Activated B cell treated with CpG ODN at 0.5 μM for 24 hours (primary cell): ENCODE results near the gene CCDC73. TPM values are rescaled to one million over a fixed set of nuclear protein-coding genes. Genes with fewer than 3 reads are reported as not detected.
"Not testable (repeated sequence)": the region's sequence is repeated elsewhere in the genome, so short reads cannot be mapped to it uniquely, and the experiment has no call there.

Experiments used
- ATAC-seq: fragments of 200-7000 bp; cut with Tn5 transposase; one replicate; pipeline ENCODE4 v1.10.0; 2021; ENCODE audit warnings: low read depth, mild to moderate bottlenecking, moderate library complexity
- CTCF ChIA-PET: fragments of 350-600 bp; sonication (Branson Sonifier 250); formaldehyde crosslinking; loops from one replicate; lab custom pipeline; 2021; ENCODE audit warnings: antibody characterized with exemption; lab: Charles Lee
- POLR2A ChIA-PET: fragments of 350-600 bp; sonication (Branson Sonifier 250); formaldehyde crosslinking; loops from one replicate; lab custom pipeline; 2021; ENCODE audit warnings: antibody characterized with exemption; lab: Charles Lee
- DNase-seq: peaks from one replicate; pipeline ENCODE4 v3.0.0; 2022
- H3K27ac Mint-ChIP-seq: one replicate; pipeline ENCODE4 v1.8.0; 2020; ENCODE audit warnings: mixed read lengths
- H3K27me3 Mint-ChIP-seq: one replicate; pipeline ENCODE4 v1.8.0; 2021; ENCODE audit warnings: mixed read lengths
- H3K36me3 Mint-ChIP-seq: one replicate; pipeline ENCODE4 v1.8.0; 2021; ENCODE audit warnings: low read depth, mixed read lengths
- H3K4me1 Mint-ChIP-seq: one replicate; pipeline ENCODE4 v1.8.0; 2021; ENCODE audit warnings: mixed read lengths
- H3K4me3 Mint-ChIP-seq: one replicate; pipeline ENCODE4 v1.8.0; 2020; ENCODE audit warnings: mild to moderate bottlenecking, mixed read lengths
- H3K9me3 Mint-ChIP-seq: one replicate; pipeline ENCODE4 v1.8.0; 2020; ENCODE audit warnings: mixed read lengths
- CTCF ChIP-seq: fragments of 200-600 bp; IDR thresholded peaks from one replicate; pipeline ENCODE4 v1.8.0; 2022; ENCODE audit warnings: antibody characterized with exemption, mild to moderate bottlenecking
- intact Hi-C: fragments of 100-400 bp; cut with micrococcal nuclease; formaldehyde crosslinking; loops from one replicate; pipeline ENCODE4 v1.15.1; 2024
- total RNA-seq: library from RNA; stranded (reverse); gene quantifications from 2 replicates; pipeline ENCODE4 v1.2.3, GENCODE V29; 2022

Gene CCDC73
- total RNA-seq, 1 donor from 2014 or later = 0.07 TPM

DNA sequence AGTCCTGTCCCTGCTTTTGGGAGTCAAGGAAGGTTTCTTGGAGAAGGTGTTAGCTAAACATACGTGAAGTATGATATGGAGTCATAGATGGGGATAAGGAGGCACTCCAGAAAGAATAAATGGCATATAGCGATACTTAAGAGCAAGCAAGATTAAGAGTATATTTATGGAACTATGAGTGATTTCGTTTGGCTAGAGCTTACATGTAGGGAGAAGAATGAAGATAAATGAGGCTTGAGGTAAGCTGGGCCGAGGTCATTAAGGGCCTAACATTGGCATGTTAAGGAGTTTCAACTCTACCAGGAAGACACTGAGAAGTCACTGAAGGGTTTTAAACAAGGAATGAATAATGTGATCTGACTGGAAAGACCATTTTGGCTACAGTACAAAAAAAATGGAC lies 177.6 kb downstream of the CCDC73 start:
- ChIA-PET CTCF (no interaction called here), POLR2A (no interaction called here)
- ATAC-seq (no peak), DNase-seq (no peak)
- Mint-ChIP-seq H3K4me3 (no peak overlapping the region), H3K27ac (no peak overlapping the region), H3K9me3 (peaks cover 13% of the 10 kb centered on the region), H3K36me3 (no peaks in the 10 kb centered on the region), H3K4me1 (peaks cover 5% of the 10 kb centered on the region), H3K27me3 (peaks cover 6% of the 10 kb centered on the region)
- TF ChIP-seq CTCF = no peak
- intact Hi-C loops = no loop called here

GRCh38 chr11:32615422-32615821 lies 179.0 kb downstream of the CCDC73 start:
- ChIA-PET CTCF (no interaction called here), POLR2A (interaction anchor here (0.6 kb wide), 1 partner anchor 32 kb away, joined by 3 read pairs; no protein-coding TSS in a partner anchor)
- Mint-ChIP-seq H3K4me1 (no peaks in the 10 kb centered on the region), H3K4me3 (no peak overlapping the region), H3K36me3 (no peaks in the 10 kb centered on the region), H3K27ac (no peak overlapping the region), H3K27me3 (peaks cover 2% of the 10 kb centered on the region), H3K9me3 (no peaks in the 10 kb centered on the region)
- ATAC-seq (no peak), DNase-seq (no peak)
- TF ChIP-seq CTCF = no peak
- intact Hi-C loops = no loop called here

- DNase-seq (no peak), ATAC-seq (no peak)
- H3K4me1 Mint-ChIP-seq = no peaks in the 10 kb centered on the region
- H3K36me3 Mint-ChIP-seq = no peaks in the 10 kb centered on the region
- no peak for TF ChIP-seq CTCF
- no peaks in the 10 kb centered on the region for H3K9me3 Mint-ChIP-seq
- intact Hi-C loops = no loop called here
- CTCF ChIA-PET = no interaction called here
- POLR2A ChIA-PET = no interaction called here
- no peaks in the 10 kb centered on the region for H3K27me3 Mint-ChIP-seq
- no peak overlapping the region for H3K27ac Mint-ChIP-seq
- H3K4me3 Mint-ChIP-seq = no peak overlapping the region
These were observed 180.8 kb downstream of the CCDC73 start for GRCh38 chr11:32613500-32614151.

- no peak for ATAC-seq
- Mint-ChIP-seq H3K27ac (no peak overlapping the region), H3K9me3 (peaks cover 8% of the 10 kb centered on the region), H3K4me1 (no peaks in the 10 kb centered on the region), H3K4me3 (no peak overlapping the region), H3K27me3 (no peaks in the 10 kb centered on the region), H3K36me3 (peaks cover 11% of the 10 kb centered on the region)
- intact Hi-C loops = no loop called here
- ChIA-PET POLR2A (no interaction called here), CTCF (no interaction called here)
- no peak for TF ChIP-seq CTCF
- no peak for DNase-seq
These were observed 183.6 kb downstream of the CCDC73 start for GRCh38 chr11:32610797-32611352.

GRCh38 chr11:32608826-32609225 lies 185.6 kb downstream of the CCDC73 start:
- ATAC-seq, DNase-seq, H3K4me1 Mint-ChIP-seq, H3K27ac Mint-ChIP-seq, H3K27me3 Mint-ChIP-seq, POLR2A ChIA-PET, H3K9me3 Mint-ChIP-seq, H3K4me3 Mint-ChIP-seq, intact Hi-C loops, CTCF ChIA-PET: not testable (repeated sequence)
- peaks cover 25% of the 10 kb centered on the region for H3K36me3 Mint-ChIP-seq
